HG03045 (cell line): ENCODE data around the gene ZNF239.
"Not testable (repeated sequence)": the region's sequence is repeated elsewhere in the genome, so short reads cannot be mapped to it uniquely, and the experiment has no call there.

ENCODE experiments used
- ATAC-seq: cut with Tn5 transposase; IDR thresholded peaks from one replicate; pipeline ENCODE4 v1.9.1; 2021; ENCODE audit warnings: mild to moderate bottlenecking, moderate library complexity; ENCODE audit not compliant: unreplicated experiment

ZNF239 gene

GRCh38 chr10:43574001-43574892 is at the start of gene ZNF239:
ZNF239 (minus strand) TSS chr10:43574616; CDS start chr10:43558079, 16,537 bp downstream.
- peak; percentile 82 for ATAC-seq

- ATAC-seq, result no peak
These were observed 48.9 kb upstream of the ZNF239 start for GRCh38 chr10:43623351-43623750.

GRCh38 chr10:43622038-43622437 is 47.6 kb upstream of the ZNF239 start:
- no peak for ATAC-seq

DNA sequence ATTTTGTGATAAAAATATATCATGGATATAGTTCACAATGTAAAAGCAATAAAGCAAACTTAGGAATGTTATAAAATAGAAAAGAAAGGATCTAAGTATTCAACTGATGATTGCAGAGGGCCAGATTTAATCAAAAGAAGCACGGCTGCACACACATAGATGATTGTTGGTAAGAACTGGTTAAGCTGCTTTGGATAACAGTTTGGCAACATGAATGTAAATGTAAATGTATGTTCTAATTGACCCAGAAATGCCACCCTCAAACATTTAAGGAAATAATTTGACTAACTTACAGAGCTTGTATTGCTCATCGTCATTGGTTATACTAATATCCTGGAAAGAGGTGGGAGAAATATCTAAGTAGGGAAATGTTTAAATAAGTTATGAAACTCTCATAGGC is 45.0 kb upstream of the ZNF239 start:
- no peak for ATAC-seq

DNA sequence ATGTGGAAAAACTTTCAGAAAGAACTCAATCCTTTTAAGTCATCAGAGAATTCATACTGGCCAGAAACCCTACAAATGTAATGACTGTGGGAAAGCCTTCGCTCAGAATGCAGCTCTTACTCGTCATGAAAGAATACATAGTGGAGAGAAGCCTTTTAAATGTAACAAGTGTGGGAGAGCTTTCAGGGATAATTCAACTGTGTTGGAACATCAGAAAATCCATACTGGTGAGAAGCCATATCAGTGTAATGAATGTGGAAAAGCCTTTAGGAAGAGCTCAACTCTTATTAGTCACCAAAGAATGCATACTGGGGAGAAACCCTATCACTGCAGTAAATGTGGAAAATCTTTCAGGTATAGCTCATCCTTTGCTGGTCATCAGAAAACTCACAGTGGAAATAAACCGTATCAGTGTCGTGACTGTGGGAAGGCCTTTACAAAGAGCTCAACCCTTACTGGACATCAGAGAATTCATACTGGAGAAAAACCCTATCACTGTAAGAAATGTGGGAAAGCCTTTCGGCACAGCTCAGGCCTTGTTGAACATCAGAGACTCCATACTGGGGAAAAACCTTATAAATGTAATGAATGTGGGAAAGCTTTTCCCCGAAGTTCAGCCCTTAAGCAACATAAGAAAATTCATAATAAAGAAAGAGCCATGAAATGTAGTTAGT is 42.4 kb upstream of the ZNF239 start:
- no peak for ATAC-seq

GRCh38 chr10:43610636-43611035 is 36.2 kb upstream of the ZNF239 start:
- no peak for ATAC-seq

DNA sequence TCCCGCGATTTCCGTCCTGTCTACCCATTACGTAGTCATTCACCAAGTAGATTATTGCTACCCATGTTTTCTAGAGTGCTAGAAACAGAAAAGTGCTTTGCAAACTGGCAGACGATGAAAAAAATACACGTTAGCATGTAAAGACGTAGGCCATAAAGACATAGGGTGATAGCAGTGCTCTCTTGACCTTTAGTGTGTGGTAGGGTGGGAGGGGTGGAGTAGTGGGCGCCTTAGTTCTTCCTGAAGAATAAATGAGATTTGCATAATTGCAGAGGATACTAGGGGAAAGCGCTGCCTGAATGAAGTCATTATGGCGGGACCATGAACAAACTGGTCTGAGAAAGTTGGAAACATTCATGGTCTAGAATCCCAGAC is 32.8 kb upstream of the ZNF239 start:
- no peak for ATAC-seq

DNA sequence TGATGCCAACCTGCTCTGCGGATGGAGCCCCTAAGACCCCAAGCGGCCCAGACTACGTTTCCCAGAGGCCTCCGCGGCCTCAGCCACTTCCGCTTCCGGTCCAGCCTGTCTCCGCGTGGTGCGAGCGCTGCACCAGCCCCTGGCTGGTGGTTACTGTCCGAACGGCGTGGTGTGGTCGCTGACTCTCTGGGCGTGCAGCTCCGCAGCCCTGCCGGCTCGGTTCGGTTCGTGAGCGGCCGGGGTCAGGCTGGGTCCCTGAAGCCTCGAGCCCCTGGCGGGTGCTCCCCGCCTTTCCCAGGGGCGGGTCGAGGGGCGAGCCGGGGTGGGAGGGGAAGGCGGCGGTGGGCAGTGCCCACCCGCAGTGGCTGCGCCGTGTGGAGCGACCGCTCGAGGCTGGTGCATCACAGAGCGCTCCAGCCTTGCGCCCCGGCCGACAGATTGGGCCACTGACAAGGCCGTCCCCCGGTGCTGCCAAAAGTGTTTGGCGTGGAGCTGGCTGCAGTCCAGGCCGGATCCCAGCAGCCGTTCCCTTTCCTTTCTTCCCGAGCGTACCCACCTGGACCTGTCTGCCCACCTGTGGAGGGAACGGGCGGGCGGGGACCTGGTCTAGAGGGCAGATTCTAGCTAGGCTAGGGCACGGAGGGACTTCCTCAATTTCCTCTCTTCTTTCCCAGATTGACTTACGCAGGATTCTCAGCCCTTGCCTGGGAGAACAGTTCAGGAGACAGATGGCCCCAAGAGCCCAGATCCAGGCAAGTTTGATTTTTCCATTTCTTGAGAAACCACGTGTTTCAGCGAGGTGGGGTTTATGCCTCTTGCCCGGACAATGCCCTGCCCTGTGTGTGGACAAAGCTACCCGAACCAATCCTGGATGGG is 32.1 kb upstream of the ZNF239 start, which contains the start of gene ZNF485:
Gene ZNF485, plus strand, starts transcription at position 116 of the 876 bp plus-strand sequence. Its CDS starts 613 bp downstream, at position 729.
- ATAC-seq, result peak; percentile 99

GRCh38 chr10:43605850-43606322 is 31.5 kb upstream of the ZNF239 start:
- ATAC-seq, result peak; percentile 22

- ATAC-seq, result not testable (repeated sequence)
These were observed 27.2 kb upstream of the ZNF239 start for GRCh38 chr10:43601576-43601975.

DNA sequence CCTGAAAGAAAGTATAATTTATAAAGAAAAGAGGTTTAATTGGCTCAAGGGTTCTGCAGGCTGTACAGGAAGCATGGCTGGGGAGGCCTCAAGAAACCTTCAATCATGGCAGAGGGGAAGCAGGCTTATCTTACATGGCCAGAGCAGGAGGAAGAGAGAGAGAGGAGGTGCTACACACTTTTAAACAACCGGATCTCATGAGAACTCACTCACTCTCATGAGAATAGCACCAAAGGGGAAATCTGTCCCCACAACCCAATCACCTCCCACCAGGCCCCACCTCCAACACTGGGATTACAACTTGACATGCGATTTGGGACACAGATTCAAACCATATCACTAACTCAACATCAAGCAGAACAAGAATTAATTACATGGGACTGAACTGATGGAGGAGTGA is 24.9 kb upstream of the ZNF239 start:
- ATAC-seq, result no peak

DNA sequence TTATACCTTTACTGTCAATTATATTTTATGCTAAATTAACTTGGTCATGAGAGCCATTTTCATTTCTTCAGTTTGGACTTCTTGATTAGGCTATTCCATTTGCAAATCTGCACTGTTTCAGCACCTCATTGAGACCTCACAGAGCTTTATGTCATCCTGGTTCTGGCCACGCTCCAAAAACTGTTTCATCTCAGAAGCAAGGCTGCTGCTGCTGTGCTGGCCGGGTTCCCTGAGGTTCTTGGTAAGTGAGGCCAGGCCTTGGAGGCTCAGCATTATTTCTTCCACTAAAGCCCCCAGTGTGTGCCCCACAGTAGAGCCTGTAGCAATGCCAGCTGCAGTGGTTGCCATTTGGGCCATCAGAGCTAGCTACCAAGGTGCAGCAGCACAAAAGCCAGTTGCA is 24.0 kb upstream of the ZNF239 start:
- no peak for ATAC-seq

DNA sequence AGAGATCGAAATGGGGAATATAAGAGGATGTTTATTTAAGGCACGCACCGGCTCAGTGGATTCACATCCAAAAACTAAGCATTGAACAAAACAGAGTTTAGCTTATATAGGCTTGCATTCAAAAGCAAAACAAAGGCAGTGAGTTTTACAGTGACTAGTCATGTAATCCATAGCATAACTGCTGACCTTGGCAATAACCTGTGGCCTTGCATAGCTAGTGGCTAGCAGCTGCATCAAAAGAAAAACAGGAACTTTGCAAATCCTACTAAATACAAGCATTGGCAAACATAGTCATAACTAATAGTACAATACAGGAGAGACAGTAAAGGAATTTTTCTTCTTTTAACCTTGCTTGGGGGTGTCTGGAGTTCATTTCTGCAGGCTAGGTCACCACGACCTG is 22.1 kb upstream of the ZNF239 start:
- ATAC-seq, result no peak

GRCh38 chr10:43595739-43596298 is 21.4 kb upstream of the ZNF239 start:
- peak; percentile 43 for ATAC-seq

- ATAC-seq, result peak; percentile 96
These were observed 20.7 kb upstream of the ZNF239 start for GRCh38 chr10:43594944-43595589.

- no peak for ATAC-seq
These were observed 17.0 kb upstream of the ZNF239 start for GRCh38 chr10:43591303-43591904.

DNA sequence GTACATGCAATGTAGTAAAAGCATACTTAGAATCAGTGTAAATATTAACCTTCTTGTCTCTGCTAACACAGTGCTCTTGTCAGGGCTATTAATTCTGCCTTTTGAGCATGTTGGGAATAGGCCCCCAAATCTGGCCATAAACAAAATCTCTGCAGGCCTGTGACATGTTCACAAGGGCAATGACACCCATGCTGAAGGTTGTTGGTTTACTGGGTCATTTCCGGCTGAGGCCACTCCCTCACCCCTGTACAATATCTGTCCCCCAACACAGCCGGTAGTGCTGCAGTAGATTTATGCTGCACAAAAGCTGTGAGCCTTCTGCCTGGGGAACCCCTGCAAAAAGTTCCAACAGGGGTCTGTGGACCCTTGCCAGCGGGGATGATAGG is 12.3 kb upstream of the ZNF239 start:
- ATAC-seq, result not testable (repeated sequence)

DNA sequence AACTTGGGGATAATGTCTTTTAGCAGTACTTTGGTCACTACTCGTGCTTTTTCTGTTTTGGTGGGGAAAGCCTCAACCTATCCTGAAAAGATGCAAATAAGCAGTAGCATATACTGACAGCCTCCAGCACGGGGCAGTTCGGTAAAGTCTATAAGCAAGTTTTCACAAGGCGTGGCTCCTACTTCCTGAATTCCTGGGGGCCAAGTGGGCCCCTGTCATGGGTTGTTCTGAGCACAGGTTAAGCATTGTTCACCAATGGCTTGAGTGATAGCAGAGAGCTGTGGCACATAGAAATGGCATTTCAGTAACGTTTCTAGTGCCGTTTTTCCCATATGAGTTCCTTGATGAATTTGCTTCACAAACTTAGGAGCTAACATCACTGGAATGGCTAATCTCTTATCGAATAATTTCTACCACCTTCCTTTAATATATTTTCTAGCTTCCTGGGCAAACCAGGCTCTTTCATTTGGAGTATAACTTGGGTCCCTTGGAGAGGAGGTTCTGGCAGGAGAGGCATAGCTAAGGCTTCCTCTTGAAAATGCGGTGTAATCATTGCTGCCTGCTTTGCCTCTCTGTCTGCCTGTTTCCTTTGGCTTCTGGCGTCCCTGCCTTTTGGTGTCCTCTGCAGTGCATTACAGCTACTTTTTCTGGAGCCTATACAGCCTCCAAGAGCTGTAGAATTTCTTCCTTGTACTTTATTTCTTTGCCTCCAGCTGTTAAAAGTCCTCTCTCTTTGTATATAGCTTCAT is 11.7 kb upstream of the ZNF239 start:
- ATAC-seq, result no peak

GRCh38 chr10:43585046-43585445 is 10.6 kb upstream of the ZNF239 start:
- no peak for ATAC-seq
